H9 (cell line): ENCODE measurements around the gene PCDHGC3. TPM values are rescaled to one million over a fixed set of nuclear protein-coding genes. Genes with fewer than 3 reads are reported as not detected.
"Not testable (repeated sequence)": the region's sequence is repeated elsewhere in the genome, so short reads cannot be mapped to it uniquely, and the experiment has no call there.

ENCODE experiments used
- DNase-seq: peaks from one replicate; pipeline ENCODE4 v3.0.0-alpha.2; 2017
- H2AFZ ChIP-seq: one replicate; pipeline ENCODE4 v1.6.1; 2013; ENCODE audit warnings: mild to moderate bottlenecking, low read length, control low read depth, moderate library complexity
- H2AK5ac ChIP-seq: 2 replicates; pipeline ENCODE4 v1.6.1; 2013; ENCODE audit warnings: low read length, control low read depth, mixed read lengths; ENCODE audit not compliant: insufficient read length
- H2BK120ac ChIP-seq: one replicate; pipeline ENCODE4 v1.6.1; 2013; ENCODE audit warnings: low read depth, mild to moderate bottlenecking, low read length, control low read depth, inconsistent platforms; ENCODE audit not compliant: poor library complexity, severe bottlenecking
- H2BK12ac ChIP-seq: 2 replicates; pipeline ENCODE4 v1.6.1; 2013; ENCODE audit warnings: low read length, control low read depth, mixed read lengths, low read depth; ENCODE audit not compliant: insufficient read length
- H2BK15ac ChIP-seq: 2 replicates; pipeline ENCODE4 v1.6.1; 2013; ENCODE audit warnings: low read depth, low read length, control low read depth
- H2BK20ac ChIP-seq: one replicate; pipeline ENCODE4 v1.6.1; 2013; ENCODE audit warnings: low read depth, mild to moderate bottlenecking, low read length, control low read depth, inconsistent platforms; ENCODE audit not compliant: poor library complexity, severe bottlenecking
- H2BK5ac ChIP-seq: 2 replicates; pipeline ENCODE4 v1.6.1; 2013; ENCODE audit warnings: low read length, control low read depth, mixed read lengths; ENCODE audit not compliant: insufficient read length
- H3K14ac ChIP-seq: 2 replicates; pipeline ENCODE4 v1.6.1; 2013; ENCODE audit warnings: low read length, control low read depth; ENCODE audit not compliant: insufficient read depth
- H3K18ac ChIP-seq: 2 replicates; pipeline ENCODE4 v1.6.1; 2013; ENCODE audit warnings: low read depth, mild to moderate bottlenecking, mixed read lengths, low read length, control low read depth; ENCODE audit not compliant: insufficient read length
- H3K23ac ChIP-seq: 2 replicates; pipeline ENCODE4 v1.6.1; 2013; ENCODE audit warnings: low read length, control low read depth, mixed read lengths, low read depth; ENCODE audit not compliant: insufficient read length
- H3K23me2 ChIP-seq: 2 replicates; pipeline ENCODE4 v1.6.1; 2013; ENCODE audit warnings: low read depth, mild to moderate bottlenecking, mixed read lengths, low read length, control low read depth; ENCODE audit not compliant: insufficient read length, poor library complexity, severe bottlenecking
- H3K27ac ChIP-seq: 2 replicates; pipeline ENCODE4 v1.5.1; 2013; ENCODE audit warnings: low read length, control low read depth, mixed read lengths, low read depth; ENCODE audit not compliant: insufficient read length
- H3K27me3 ChIP-seq: 2 replicates; pipeline ENCODE4 v1.6.1; 2013; ENCODE audit warnings: low read length, control low read depth, inconsistent platforms; ENCODE audit not compliant: insufficient read depth
- H3K4ac ChIP-seq: 2 replicates; pipeline ENCODE4 v1.6.1; 2013; ENCODE audit warnings: low read depth, mild to moderate bottlenecking, control low read depth, inconsistent platforms, low read length, moderate library complexity
- H3K4me1 ChIP-seq: 2 replicates; pipeline ENCODE4 v1.6.1; 2013; ENCODE audit warnings: low read length, control low read depth, inconsistent platforms; ENCODE audit not compliant: insufficient read depth
- H3K4me2 ChIP-seq: 2 replicates; pipeline ENCODE4 v1.6.1; 2013; ENCODE audit warnings: low read length, control low read depth, mixed read lengths; ENCODE audit not compliant: insufficient read length, insufficient read depth
- H3K56ac ChIP-seq: 2 replicates; pipeline ENCODE4 v1.6.1; 2013; ENCODE audit warnings: low read depth, mild to moderate bottlenecking, mixed read lengths, low read length, control low read depth; ENCODE audit not compliant: insufficient read length
- H3K79me1 ChIP-seq: 2 replicates; pipeline ENCODE4 v1.6.1; 2013; ENCODE audit warnings: low read depth, mild to moderate bottlenecking, moderate library complexity, low read length, control low read depth, inconsistent platforms; ENCODE audit not compliant: insufficient read depth, poor library complexity, severe bottlenecking
- H3K79me2 ChIP-seq: 2 replicates; pipeline ENCODE4 v1.6.1; 2013; ENCODE audit warnings: low read length, control low read depth, inconsistent platforms; ENCODE audit not compliant: insufficient read depth
- H3K9ac ChIP-seq: 2 replicates; pipeline ENCODE4 v1.6.1; 2013; ENCODE audit warnings: low read length, control low read depth, mixed read lengths; ENCODE audit not compliant: insufficient read length; ENCODE audit errors: extremely low read depth
- H3K9me3 ChIP-seq: one replicate; pipeline ENCODE4 v1.6.1; 2013; ENCODE audit warnings: low read depth, low read length, inconsistent platforms; ENCODE audit not compliant: control insufficient read depth
- H3T11ph ChIP-seq: one replicate; pipeline ENCODE4 v1.6.1; 2013; ENCODE audit warnings: mild to moderate bottlenecking, low read length, control low read depth, inconsistent platforms
- H4K20me1 ChIP-seq: one replicate; pipeline ENCODE4 v1.6.1; 2013; ENCODE audit not compliant: control insufficient read depth, insufficient read length, insufficient read depth
- H4K5ac ChIP-seq: 2 replicates; pipeline ENCODE4 v1.6.1; 2013; ENCODE audit warnings: low read depth, mild to moderate bottlenecking, mixed read lengths, low read length, control low read depth; ENCODE audit not compliant: insufficient read length
- H4K8ac ChIP-seq: replicated peaks from 2 replicates; pipeline ENCODE4 v1.6.1; 2013; ENCODE audit warnings: low read length, control low read depth, mixed read lengths, low read depth; ENCODE audit not compliant: insufficient read length
- H4K91ac ChIP-seq: 2 replicates; pipeline ENCODE4 v1.6.1; 2013; ENCODE audit warnings: low read depth, mild to moderate bottlenecking, moderate library complexity, mixed read lengths, low read length, control low read depth; ENCODE audit not compliant: insufficient read length
- H3K27ac Mint-ChIP-seq, 3 experiments: 2 replicates in 2 of 3; 3 replicates in 1 of 3; pipeline ENCODE4 v1.8.0; 2020 to 2021; ENCODE audit warnings: mixed read lengths in 3 of 3, mild to moderate bottlenecking in 1 of 3, moderate library complexity in 1 of 3
- H3K27me3 Mint-ChIP-seq: 2 replicates; pipeline ENCODE4 v1.8.0; 2021; ENCODE audit warnings: low read depth, mild to moderate bottlenecking, moderate library complexity, mixed read lengths
- H3K36me3 Mint-ChIP-seq, 3 experiments: 2 replicates in 2 of 3; 3 replicates in 1 of 3; pipeline ENCODE4 v1.8.0; 2020 to 2021; ENCODE audit warnings: low read depth in 3 of 3, mixed read lengths in 3 of 3; ENCODE audit not compliant: insufficient read depth in 1 of 3
- H3K4me1 Mint-ChIP-seq, 2 experiments: 2 replicates each; pipeline ENCODE4 v1.8.0; 2020; ENCODE audit warnings: mixed read lengths in 2 of 2
- H3K4me3 Mint-ChIP-seq, 2 experiments: 2 replicates in 1 of 2; 3 replicates in 1 of 2; pipeline ENCODE4 v1.8.0; 2020 to 2021; ENCODE audit warnings: mild to moderate bottlenecking in 2 of 2, mixed read lengths in 2 of 2, moderate library complexity in 1 of 2
- H3K9me3 Mint-ChIP-seq, 2 experiments: 2 replicates in 1 of 2; 3 replicates in 1 of 2; pipeline ENCODE4 v1.8.0; 2020; ENCODE audit warnings: mild to moderate bottlenecking in 2 of 2, mixed read lengths in 2 of 2, moderate library complexity in 1 of 2
- CTCF ChIP-seq: fragments of 200-600 bp; sonication (generic); conservative IDR thresholded peaks from 3 replicates; pipeline ENCODE4 v1.8.0; 2021; ENCODE audit warnings: antibody characterized with exemption, mild to moderate bottlenecking
- WGBS: extraction: QIAGEN DNeasy Blood & Tissue Kit; methylation state at CpG from one replicate; pipeline ENCODE4 v1.1.7; 2013; ENCODE audit warnings: missing lambda C conversion rate, low lambda C conversion rate, mixed read lengths; ENCODE audit not compliant: insufficient read length; ENCODE audit errors: extremely low coverage; 5-methylcytosine and 5-hydroxymethylcytosine counted together
- total RNA-seq: library from RNA; stranded (reverse); gene quantifications from 2 replicates; pipeline ENCODE4 v1.2.1, GENCODE V29; 2021

The PCDHGC3 gene
- total RNA-seq, 1 experiment from 2014 or later, result 19.8 TPM

GRCh38 chr5:141431286-141431685 is 44.5 kb upstream of the PCDHGC3 start:
- WGBS, result no CpG with 5 or more reads among the region's 37 CpGs
- H3K4me1 ChIP-seq, result no peaks in the 10 kb centered on the region
- H3K27ac ChIP-seq, result no peak overlapping the region
- no peak overlapping the region for H2AFZ ChIP-seq
- TF ChIP-seq CTCF, result no peak
- H2BK12ac ChIP-seq, result no peak overlapping the region
- peaks cover 64 to 72% of the 10 kb centered on the region in 2 experiments for H3K9me3 Mint-ChIP-seq
- no peak overlapping the region for H2BK15ac ChIP-seq
- H4K8ac ChIP-seq, result no peak overlapping the region
- H3K79me1 ChIP-seq, result no peaks in the 10 kb centered on the region
- H2BK5ac ChIP-seq, result no peak overlapping the region
- H3K9ac ChIP-seq, result no peak overlapping the region
- no peak overlapping the region for H3K56ac ChIP-seq
- H3K4me3 Mint-ChIP-seq, result no peak overlapping the region
- H3K9me3 ChIP-seq, result peaks cover 23% of the 10 kb centered on the region
- H3K4me1 Mint-ChIP-seq, result no peaks in the 10 kb centered on the region
- no peak overlapping the region for H4K5ac ChIP-seq
- no peak overlapping the region for H4K91ac ChIP-seq
- H2AK5ac ChIP-seq, result no peak overlapping the region
- no peak overlapping the region for H2BK120ac ChIP-seq
- no peak overlapping the region for H3K4ac ChIP-seq
- H3K27ac Mint-ChIP-seq, result no peak overlapping the region
- H3K27me3 ChIP-seq, result no peaks in the 10 kb centered on the region
- H3K4me2 ChIP-seq, result no peak overlapping the region
- H3K79me2 ChIP-seq, result no peaks in the 10 kb centered on the region
- H3K23ac ChIP-seq, result no peak overlapping the region
- no peak overlapping the region for H3K14ac ChIP-seq
- H2BK20ac ChIP-seq, result no peak overlapping the region
- H3K23me2 ChIP-seq, result no peaks in the 10 kb centered on the region
- no peak overlapping the region for H3K18ac ChIP-seq
- DNase-seq, result no peak
- H3T11ph ChIP-seq, result no peak overlapping the region
- H4K20me1 ChIP-seq, result no peaks in the 10 kb centered on the region
- H3K36me3 Mint-ChIP-seq, result peaks cover 54 to 76% (median 57%) of the 10 kb centered on the region in 3 experiments
- H3K27me3 Mint-ChIP-seq, result peaks cover 3% of the 10 kb centered on the region

- not testable (repeated sequence) for H3K4me1 ChIP-seq, H3K4me2 ChIP-seq, H3K18ac ChIP-seq, H3K4ac ChIP-seq, H2AFZ ChIP-seq, H3K27me3 ChIP-seq, H3K4me1 Mint-ChIP-seq, H2BK20ac ChIP-seq, H3K23ac ChIP-seq, DNase-seq, H3K56ac ChIP-seq, H3K9ac ChIP-seq, H3K27ac Mint-ChIP-seq, H3K79me1 ChIP-seq, H3K14ac ChIP-seq, H3K23me2 ChIP-seq, H3K27ac ChIP-seq, H4K91ac ChIP-seq, H2BK120ac ChIP-seq, H4K20me1 ChIP-seq, H3K4me3 Mint-ChIP-seq, H3K79me2 ChIP-seq, H3T11ph ChIP-seq, H4K5ac ChIP-seq, H2AK5ac ChIP-seq, H4K8ac ChIP-seq, H2BK15ac ChIP-seq, H2BK12ac ChIP-seq, H2BK5ac ChIP-seq, H3K27me3 Mint-ChIP-seq
- whole genome bisulfite sequencing, result no CpG with 5 or more reads among the region's 38 CpGs
- H3K9me3 ChIP-seq, result peaks cover 17% of the 10 kb centered on the region
- Mint-ChIP-seq H3K9me3 (peaks cover 54 to 61% of the 10 kb centered on the region in 2 experiments), H3K36me3 (peaks cover 46 to 65% (median 47%) of the 10 kb centered on the region in 3 experiments)
Measured at GRCh38 chr5:141432308-141432707, 43.5 kb upstream of the PCDHGC3 start.
